ENCODE measurements around the gene SEC14L2. TPM values are rescaled to one million over a fixed set of nuclear protein-coding genes. Genes with fewer than 3 reads are reported as not detected.
"Not testable (repeated sequence)": the region's sequence is repeated elsewhere in the genome, so short reads cannot be mapped to it uniquely, and the experiment has no call there.

SEC14L2 gene
- total RNA-seq, 1 donor from 2014 or later, result 1.2 TPM

DNA sequence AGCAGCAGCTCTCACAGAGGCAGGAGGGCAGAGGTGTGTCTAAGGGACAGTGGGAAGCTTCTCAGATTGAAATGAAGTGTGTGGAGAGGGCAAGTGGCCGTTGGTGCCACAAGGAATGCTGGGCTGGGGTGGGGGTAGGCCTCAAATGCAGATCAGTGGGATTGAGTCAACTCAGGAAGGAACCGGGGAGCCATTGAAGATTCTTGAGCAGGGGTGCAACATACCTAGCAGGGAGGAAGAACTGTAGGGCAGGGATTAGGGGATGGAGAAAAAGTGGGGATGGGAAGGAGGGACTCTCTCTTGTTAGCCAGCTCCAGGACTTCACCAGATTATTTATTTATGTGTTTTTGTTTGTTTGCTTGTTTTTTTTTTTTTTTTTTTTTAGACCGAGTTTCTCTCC lies 2.9 kb upstream of the SEC14L2 start:
- Histone ChIP-seq H3K27me3 (ENCODE audit: low read depth) (peaks cover 64% of the 10 kb centered on the region), H3K9me3 (replicated peaks) (no peaks in the 10 kb centered on the region), H3K4me1 (peaks cover 21% of the 10 kb centered on the region), H3K27ac (replicated peaks) (no peak overlapping the region), H3K4me3 (no peak overlapping the region), H3K36me3 (no peaks in the 10 kb centered on the region)
- no peak for TF ChIP-seq CTCF (IDR thresholded peaks at IDR 0.05; ENCODE audit: borderline replicate concordance)
- intact Hi-C loops (cut with micrococcal nuclease), result no loop called here
- DNase-seq, result no peak

DNA sequence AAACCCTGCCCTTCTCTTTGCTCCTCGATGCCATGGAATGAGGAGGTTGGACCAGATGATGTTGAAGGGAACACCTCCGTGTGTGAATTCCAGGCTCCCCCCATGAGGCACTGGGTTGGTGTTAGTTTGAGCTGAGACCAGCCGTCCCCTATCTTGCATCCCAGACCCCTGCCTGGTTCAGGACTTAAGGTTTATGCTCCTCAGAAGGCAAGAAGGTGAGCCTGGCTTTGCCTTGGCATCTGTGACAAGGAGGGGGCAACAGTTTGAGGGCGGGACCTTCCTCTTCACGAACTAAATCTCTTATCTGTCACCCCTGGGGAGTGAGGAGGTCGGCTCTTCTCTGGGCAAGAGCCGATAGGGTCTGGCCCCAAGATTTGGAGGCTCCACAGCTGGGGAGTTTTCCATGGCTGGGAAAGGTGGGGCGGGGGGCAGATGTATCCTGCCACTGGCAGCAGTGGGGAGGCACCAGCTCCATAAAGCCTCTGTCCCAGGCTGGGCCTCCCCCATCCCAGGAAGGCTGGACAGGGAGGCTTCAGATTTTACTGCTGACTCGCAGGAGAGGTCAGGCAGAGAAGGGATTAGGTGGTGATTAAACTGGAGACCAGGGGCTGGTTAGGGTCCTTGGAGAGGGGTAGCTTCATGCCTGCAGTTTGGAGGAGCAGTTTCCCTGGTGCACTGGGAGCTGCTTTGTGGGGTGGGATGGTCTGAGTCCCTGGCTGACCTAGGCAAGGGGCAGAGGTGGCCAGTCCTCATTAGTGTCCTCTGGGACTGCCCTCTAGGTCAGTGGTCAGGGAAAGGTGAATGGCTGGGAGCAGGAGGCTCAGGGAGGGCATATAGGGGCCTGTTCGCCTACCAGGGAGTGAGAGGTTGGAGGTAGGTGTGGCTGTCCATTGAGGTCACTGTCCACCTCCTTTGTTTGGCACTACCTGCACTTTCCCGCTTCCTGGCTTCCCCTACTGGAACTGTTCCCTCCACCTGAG lies 1.1 kb downstream of the SEC14L2 start:
- intact Hi-C loops (cut with micrococcal nuclease), result no loop called here
- Histone ChIP-seq H3K9me3 (replicated peaks) (no peaks in the 10 kb centered on the region), H3K36me3 (no peaks in the 10 kb centered on the region), H3K4me1 (peaks cover 21% of the 10 kb centered on the region), H3K27ac (replicated peaks) (no peak overlapping the region), H3K4me3 (peak overlapping the region; percentile 73), H3K27me3 (ENCODE audit: low read depth) (peaks cover 57% of the 10 kb centered on the region)
- no peak for TF ChIP-seq CTCF (IDR thresholded peaks at IDR 0.05; ENCODE audit: borderline replicate concordance)
- no peak for DNase-seq

- Histone ChIP-seq H3K36me3 (no peaks in the 10 kb centered on the region), H3K4me3 (no peak overlapping the region), H3K27ac (replicated peaks) (no peak overlapping the region), H3K9me3 (replicated peaks) (no peaks in the 10 kb centered on the region), H3K27me3 (ENCODE audit: low read depth) (peaks cover 47% of the 10 kb centered on the region), H3K4me1 (peaks cover 21% of the 10 kb centered on the region)
- no peak for DNase-seq
- intact Hi-C loops (cut with micrococcal nuclease), result no loop called here
- TF ChIP-seq CTCF (IDR thresholded peaks at IDR 0.05; ENCODE audit: borderline replicate concordance), result no peak
Measured at GRCh38 chr22:30398685-30399680, 2.2 kb downstream of the SEC14L2 start.

- no peaks in the 10 kb centered on the region for H3K9me3 ChIP-seq (replicated peaks)
- H3K4me1 ChIP-seq, result peaks cover 21% of the 10 kb centered on the region
- no peak overlapping the region for H3K4me3 ChIP-seq
- no peak overlapping the region for H3K27ac ChIP-seq (replicated peaks)
- no peak for DNase-seq
- no peaks in the 10 kb centered on the region for H3K36me3 ChIP-seq
- no peak for TF ChIP-seq CTCF (IDR thresholded peaks at IDR 0.05; ENCODE audit: borderline replicate concordance)
- intact Hi-C loops (cut with micrococcal nuclease), result no loop called here
- peaks cover 39% of the 10 kb centered on the region for H3K27me3 ChIP-seq (ENCODE audit: low read depth)
Measured at GRCh38 chr22:30399718-30400117, 2.9 kb downstream of the SEC14L2 start.

DNA sequence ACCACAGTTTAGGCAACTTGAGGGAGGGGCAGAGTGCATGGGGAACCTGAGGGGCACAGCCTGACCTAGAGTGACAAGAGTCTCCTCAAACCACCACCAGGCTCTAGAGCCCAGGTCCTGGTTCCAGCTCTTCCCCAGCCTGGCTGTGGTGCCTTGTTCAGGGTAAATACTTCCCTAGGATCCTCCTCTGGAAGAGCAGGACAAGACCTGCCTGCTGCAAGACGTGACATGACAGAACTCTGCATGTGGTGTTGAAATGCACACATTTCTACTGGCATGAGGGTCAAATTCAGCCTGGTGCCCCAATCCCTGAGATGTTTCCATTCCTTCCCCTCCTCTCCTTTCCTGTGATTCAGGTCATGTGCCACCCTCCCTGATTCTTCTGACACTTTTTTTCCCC lies 3.3 kb downstream of the SEC14L2 start:
- TF ChIP-seq CTCF (IDR thresholded peaks at IDR 0.05; ENCODE audit: borderline replicate concordance), result no peak
- DNase-seq, result no peak
- Histone ChIP-seq H3K4me3 (no peak overlapping the region), H3K27ac (replicated peaks) (no peak overlapping the region), H3K36me3 (no peaks in the 10 kb centered on the region), H3K9me3 (replicated peaks) (no peaks in the 10 kb centered on the region), H3K27me3 (ENCODE audit: low read depth) (peaks cover 35% of the 10 kb centered on the region), H3K4me1 (peaks cover 21% of the 10 kb centered on the region)
- intact Hi-C loops (cut with micrococcal nuclease), result no loop called here

- intact Hi-C loops (cut with micrococcal nuclease); H3K4me3 ChIP-seq: not testable (repeated sequence)
Measured at GRCh38 chr22:30401024-30401423, 4.2 kb downstream of the SEC14L2 start.

More at GRCh38 chr22:30401024-30401423, 4.2 kb downstream of the SEC14L2 start:
- not testable (repeated sequence) for H3K36me3 ChIP-seq; H3K27ac ChIP-seq (replicated peaks); DNase-seq; H3K9me3 ChIP-seq (replicated peaks)
- Histone ChIP-seq H3K27me3 (ENCODE audit: low read depth) (peaks cover 26% of the 10 kb centered on the region), H3K4me1 (peaks cover 21% of the 10 kb centered on the region)

All from left ventricle myocardium inferior (tissue), 1 donor.